Chondrocyte (in vitro differentiated cells): ENCODE results near the gene SLC35F2. TPM values are rescaled to one million over a fixed set of nuclear protein-coding genes. Genes with fewer than 3 reads are reported as not detected.
"Not testable (repeated sequence)": the region's sequence is repeated elsewhere in the genome, so short reads cannot be mapped to it uniquely, and the experiment has no call there.

Experiments used
- DNase-seq: peaks from one replicate; pipeline ENCODE4 v3.0.0; 2021; ENCODE audit warnings: mixed read lengths, low spot score
- H3K27ac Mint-ChIP-seq: one replicate; pipeline ENCODE4 v1.8.0; 2021; ENCODE audit warnings: mild to moderate bottlenecking, moderate library complexity, mixed read lengths; ENCODE audit not compliant: unreplicated experiment
- H3K27me3 Mint-ChIP-seq: 2 replicates; pipeline ENCODE4 v1.8.0; 2021; ENCODE audit warnings: low read depth, mixed read lengths
- H3K36me3 Mint-ChIP-seq: 2 replicates; pipeline ENCODE4 v1.8.0; 2021; ENCODE audit warnings: low read depth, mixed read lengths
- H3K4me1 Mint-ChIP-seq: 2 replicates; pipeline ENCODE4 v1.8.0; 2021; ENCODE audit warnings: low read depth, mild to moderate bottlenecking, mixed read lengths
- H3K4me3 Mint-ChIP-seq: one replicate; pipeline ENCODE4 v1.8.0; 2021; ENCODE audit warnings: mild to moderate bottlenecking, moderate library complexity, mixed read lengths; ENCODE audit not compliant: unreplicated experiment
- H3K9me3 Mint-ChIP-seq: 2 replicates; pipeline ENCODE4 v1.8.0; 2021; ENCODE audit warnings: low read depth, mixed read lengths
- CTCF ChIP-seq: fragments of 200-600 bp; sonication (generic); IDR thresholded peaks from 2 replicates; pipeline ENCODE4 v1.5.0; 2021; ENCODE audit warnings: antibody characterized with exemption, mild to moderate bottlenecking, moderate library complexity
- long read RNA-seq: library from polyadenylated mRNA; stranded (forward); transcript quantifications from one replicate; pipeline ENCODE4 v2.0.0, GENCODE V29; 2021
- total RNA-seq: library from RNA; stranded (reverse); gene quantifications from 3 replicates; pipeline ENCODE4 v1.2.1, GENCODE V29; 2021

The SLC35F2 gene
- total RNA-seq: 4.4 to 5.6 TPM (median 4.7 TPM) in 3 replicates
- long read RNA-seq, transcript SLC35F2-204 (8 exons, 3,170 nt): major isoform, 6 of 6 reads
- long read RNA-seq, partial matches to known transcripts: 0 of 6 reads
- long read RNA-seq, other reads (novel, unspliced or antisense): 0 of 6 reads

- Mint-ChIP-seq H3K27ac (peak within 1 kb of the TSS; percentile 34), H3K36me3 (no peaks in the 10 kb centered on the region), H3K27me3 (no peaks in the 10 kb centered on the region), H3K4me1 (peaks cover 20% of the 10 kb centered on the region), H3K4me3 (peak within 1 kb of the TSS; percentile 92), H3K9me3 (no peaks in the 10 kb centered on the region)
- DNase-seq: no peak
- TF ChIP-seq CTCF: no peak
Measured at GRCh38 chr11:107858217-107859070, at the start of gene SLC35F2. Gene SLC35F2 (minus strand): TSS chr11:107858787. CDS start chr11:107858767, 20 bp downstream.

- TF ChIP-seq CTCF: no peak
- no peak overlapping the region for H3K4me3 Mint-ChIP-seq
- peaks cover 12% of the 10 kb centered on the region for H3K27me3 Mint-ChIP-seq
- H3K36me3 Mint-ChIP-seq: no peaks in the 10 kb centered on the region
- H3K9me3 Mint-ChIP-seq: no peaks in the 10 kb centered on the region
- no peak overlapping the region for H3K27ac Mint-ChIP-seq
- no peak for DNase-seq
- H3K4me1 Mint-ChIP-seq: no peaks in the 10 kb centered on the region
Measured at GRCh38 chr11:107908211-107908610, 49.6 kb upstream of the SLC35F2 start.

- no peak for DNase-seq
- H3K36me3 Mint-ChIP-seq: no peaks in the 10 kb centered on the region
- H3K4me3 Mint-ChIP-seq: no peak overlapping the region
- TF ChIP-seq CTCF: peak; percentile 78
- no peaks in the 10 kb centered on the region for H3K9me3 Mint-ChIP-seq
- H3K4me1 Mint-ChIP-seq: no peaks in the 10 kb centered on the region
- peaks cover 15% of the 10 kb centered on the region for H3K27me3 Mint-ChIP-seq
- no peak overlapping the region for H3K27ac Mint-ChIP-seq
Measured at GRCh38 chr11:107898270-107898669, 39.7 kb upstream of the SLC35F2 start.

GRCh38 chr11:107882095-107882820 lies 23.7 kb upstream of the SLC35F2 start:
- no peak for TF ChIP-seq CTCF
- Mint-ChIP-seq H3K9me3 (peaks cover 4% of the 10 kb centered on the region), H3K4me3 (no peak overlapping the region), H3K36me3 (no peaks in the 10 kb centered on the region), H3K27me3 (no peaks in the 10 kb centered on the region), H3K27ac (no peak overlapping the region), H3K4me1 (no peaks in the 10 kb centered on the region)
- no peak for DNase-seq

GRCh38 chr11:107881471-107881870 lies 22.9 kb upstream of the SLC35F2 start:
- H3K4me1 Mint-ChIP-seq, H3K36me3 Mint-ChIP-seq, H3K4me3 Mint-ChIP-seq, H3K9me3 Mint-ChIP-seq, H3K27ac Mint-ChIP-seq, H3K27me3 Mint-ChIP-seq, DNase-seq: not testable (repeated sequence)
